DMS 273 (cell line): ENCODE results near the gene TANC1.

ENCODE experiments used
- DNase-seq: peaks from one replicate; lab custom pipeline; 2025; ENCODE audit not compliant: unreplicated experiment; lab: John Stamatoyannopoulos, UW

The TANC1 gene

GRCh38 chr2:159185401-159186130, 217.1 kb downstream of the TANC1 start:
- DNase-seq, result peak; percentile 44

- no peak for DNase-seq
Observed at GRCh38 chr2:159186462-159186861, 218.0 kb downstream of the TANC1 start.

- DNase-seq, result no peak
Observed at GRCh38 chr2:159187106-159187505, 218.7 kb downstream of the TANC1 start.

GRCh38 chr2:159188449-159188848, 220.0 kb downstream of the TANC1 start:
- DNase-seq, result no peak

GRCh38 chr2:159192371-159192918, 224.0 kb downstream of the TANC1 start:
- no peak for DNase-seq

GRCh38 chr2:159193791-159194190, 225.4 kb downstream of the TANC1 start:
- DNase-seq, result no peak

GRCh38 chr2:159194241-159194640, 225.8 kb downstream of the TANC1 start:
- DNase-seq, result no peak

- no peak for DNase-seq
Observed at GRCh38 chr2:159195697-159196096, 227.3 kb downstream of the TANC1 start.

GRCh38 chr2:159196393-159196925, 228.0 kb downstream of the TANC1 start:
- DNase-seq, result no peak

- no peak for DNase-seq
Observed at GRCh38 chr2:159199236-159199635, 230.8 kb downstream of the TANC1 start.

- peak; percentile 13 for DNase-seq
Observed at GRCh38 chr2:159199761-159200465, 231.5 kb downstream of the TANC1 start.

GRCh38 chr2:159200498-159200897, 232.1 kb downstream of the TANC1 start:
- no peak for DNase-seq

- DNase-seq, result no peak
Observed at GRCh38 chr2:159201360-159202063, 233.1 kb downstream of the TANC1 start.

GRCh38 chr2:159202568-159203071, 234.2 kb downstream of the TANC1 start:
- DNase-seq, result peak; percentile 94

GRCh38 chr2:159204381-159205144, 236.1 kb downstream of the TANC1 start:
- DNase-seq, result no peak

GRCh38 chr2:159206736-159207380, 238.4 kb downstream of the TANC1 start:
- no peak for DNase-seq

- peak; percentile 14 for DNase-seq
Observed at GRCh38 chr2:159208438-159208837, 240.0 kb downstream of the TANC1 start.

- DNase-seq, result no peak
Observed at GRCh38 chr2:159209341-159210306, 241.2 kb downstream of the TANC1 start.
